Mesothelial cell of epicardium (in vitro differentiated cells): ENCODE measurements around the gene PKIB. TPM values are rescaled to one million over a fixed set of nuclear protein-coding genes. Genes with fewer than 3 reads are reported as not detected.

Experiments
- DNase-seq, 2 experiments: peaks; one replicate each; pipeline ENCODE4 v3.0.0; 2021; ENCODE audit warnings: low spot score in 2 of 2; ENCODE audit not compliant: unreplicated experiment in 2 of 2
- H3K27ac Mint-ChIP-seq: 2 replicates; pipeline ENCODE4 v1.8.0; 2021; ENCODE audit warnings: mixed read lengths
- H3K27me3 Mint-ChIP-seq: 2 replicates; pipeline ENCODE4 v1.8.0; 2021; ENCODE audit warnings: low read depth, mixed read lengths
- H3K36me3 Mint-ChIP-seq: 2 replicates; pipeline ENCODE4 v1.8.0; 2021; ENCODE audit warnings: mixed read lengths
- H3K4me1 Mint-ChIP-seq: 2 replicates; pipeline ENCODE4 v1.8.0; 2021; ENCODE audit warnings: mixed read lengths
- H3K4me3 Mint-ChIP-seq: 2 replicates; pipeline ENCODE4 v1.8.0; 2021; ENCODE audit warnings: mild to moderate bottlenecking, moderate library complexity, mixed read lengths
- H3K9me3 Mint-ChIP-seq: 2 replicates; pipeline ENCODE4 v1.8.0; 2021; ENCODE audit warnings: mixed read lengths
- CTCF ChIP-seq: fragments of 200-600 bp; sonication (generic); IDR thresholded peaks from one replicate; pipeline ENCODE4 v1.5.0; 2021; ENCODE audit warnings: antibody characterized with exemption; ENCODE audit not compliant: unreplicated experiment
- total RNA-seq: library from RNA; stranded (reverse); gene quantifications from 3 replicates; pipeline ENCODE4 v1.2.1, GENCODE V29; 2021

PKIB gene, protein sequence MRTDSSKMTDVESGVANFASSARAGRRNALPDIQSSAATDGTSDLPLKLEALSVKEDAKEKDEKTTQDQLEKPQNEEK
- 44.7 to 49.0 TPM (median 48.9 TPM) in 3 replicates for total RNA-seq

GRCh38 chr6:122609881-122610689, at the start of gene PKIB:
TSS of gene PKIB (plus strand) at chr6:122610405. CDS start at chr6:122717795, 107,390 bp downstream.
- Mint-ChIP-seq H3K9me3 (peaks cover 10% of the 10 kb centered on the region), H3K27me3 (peaks cover 21% of the 10 kb centered on the region), H3K27ac (peak within 1 kb of the TSS; percentile 61), H3K4me3 (peak within 1 kb of the TSS; percentile 76), H3K4me1 (peaks cover 12% of the 10 kb centered on the region), H3K36me3 (peaks cover 10% of the 10 kb centered on the region)
- peak; percentile 54 to 78 for DNase-seq
- TF ChIP-seq CTCF = no peak

GRCh38 chr6:122563364-122564052, 46.7 kb upstream of the PKIB start:
- TF ChIP-seq CTCF = no peak
- peaks cover 45% of the 10 kb centered on the region for H3K9me3 Mint-ChIP-seq
- H3K36me3 Mint-ChIP-seq = peaks cover 41% of the 10 kb centered on the region
- no peak for DNase-seq
- H3K4me1 Mint-ChIP-seq = no peaks in the 10 kb centered on the region
- H3K27ac Mint-ChIP-seq = no peak overlapping the region
- H3K27me3 Mint-ChIP-seq = no peaks in the 10 kb centered on the region
- H3K4me3 Mint-ChIP-seq = no peak overlapping the region

- Mint-ChIP-seq H3K36me3 (peaks cover 37% of the 10 kb centered on the region), H3K27me3 (no peaks in the 10 kb centered on the region), H3K9me3 (peaks cover 39% of the 10 kb centered on the region), H3K27ac (no peak overlapping the region), H3K4me3 (no peak overlapping the region), H3K4me1 (peaks cover 2% of the 10 kb centered on the region)
- TF ChIP-seq CTCF = no peak
- DNase-seq = no peak
Observed at GRCh38 chr6:122564230-122564629, 46.0 kb upstream of the PKIB start.

DNA sequence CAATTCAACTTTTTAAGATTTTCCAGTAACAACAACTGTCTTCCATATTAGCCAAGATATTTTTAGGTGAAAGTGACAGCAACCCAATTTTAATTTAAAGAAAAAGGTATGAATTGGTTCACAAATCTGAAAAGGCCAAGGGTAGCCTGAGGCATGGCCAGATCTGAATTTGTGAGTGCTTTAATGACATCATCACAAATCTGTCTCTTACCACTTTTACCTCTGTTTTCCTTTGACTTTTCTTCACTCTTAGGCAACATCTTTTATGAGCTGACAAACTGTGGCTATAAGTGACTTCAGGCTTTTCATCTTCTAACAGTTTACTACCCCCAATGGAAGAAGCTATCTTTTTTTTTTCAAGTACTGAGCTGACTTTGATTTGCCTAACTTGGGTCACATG, 44.5 kb upstream of the PKIB start:
- Mint-ChIP-seq H3K4me1 (peaks cover 2% of the 10 kb centered on the region), H3K4me3 (no peak overlapping the region)

GRCh38 chr6:122567034-122567433, 43.2 kb upstream of the PKIB start:
- peaks cover 33% of the 10 kb centered on the region for H3K9me3 Mint-ChIP-seq
- no peak for TF ChIP-seq CTCF
- peaks cover 32% of the 10 kb centered on the region for H3K36me3 Mint-ChIP-seq
- no peak overlapping the region for H3K4me3 Mint-ChIP-seq
- no peaks in the 10 kb centered on the region for H3K27me3 Mint-ChIP-seq
- H3K27ac Mint-ChIP-seq = no peak overlapping the region
- no peak for DNase-seq
- H3K4me1 Mint-ChIP-seq = peaks cover 2% of the 10 kb centered on the region

More for the DNA sequence above, 44.5 kb upstream of the PKIB start:
- DNase-seq = no peak
- Mint-ChIP-seq H3K9me3 (peaks cover 31% of the 10 kb centered on the region), H3K27me3 (no peaks in the 10 kb centered on the region), H3K27ac (no peak overlapping the region), H3K36me3 (peaks cover 34% of the 10 kb centered on the region)
- no peak for TF ChIP-seq CTCF
